ENCODE data around the gene COPS3.

DNA sequence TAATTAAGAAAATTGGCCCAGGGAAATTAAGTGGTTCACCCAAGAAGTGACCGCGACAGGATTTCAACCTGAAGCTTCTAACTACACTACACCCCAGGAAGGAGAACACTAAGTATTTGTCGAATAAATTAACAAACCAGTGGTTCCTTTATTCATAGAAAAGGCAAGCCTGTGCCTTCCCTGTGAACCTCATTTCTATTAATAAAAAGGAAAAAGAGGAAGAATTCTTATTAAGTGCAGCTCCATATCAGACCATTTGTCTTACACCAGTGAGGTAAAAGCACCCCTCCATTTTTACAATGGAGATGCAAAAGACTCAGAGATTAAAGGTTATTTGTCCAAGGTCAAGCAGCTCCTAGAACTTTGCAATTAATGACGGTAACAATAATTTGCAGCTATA lies 1.7 kb downstream of the COPS3 start:
- TF ChIP-seq, protein P1, sequence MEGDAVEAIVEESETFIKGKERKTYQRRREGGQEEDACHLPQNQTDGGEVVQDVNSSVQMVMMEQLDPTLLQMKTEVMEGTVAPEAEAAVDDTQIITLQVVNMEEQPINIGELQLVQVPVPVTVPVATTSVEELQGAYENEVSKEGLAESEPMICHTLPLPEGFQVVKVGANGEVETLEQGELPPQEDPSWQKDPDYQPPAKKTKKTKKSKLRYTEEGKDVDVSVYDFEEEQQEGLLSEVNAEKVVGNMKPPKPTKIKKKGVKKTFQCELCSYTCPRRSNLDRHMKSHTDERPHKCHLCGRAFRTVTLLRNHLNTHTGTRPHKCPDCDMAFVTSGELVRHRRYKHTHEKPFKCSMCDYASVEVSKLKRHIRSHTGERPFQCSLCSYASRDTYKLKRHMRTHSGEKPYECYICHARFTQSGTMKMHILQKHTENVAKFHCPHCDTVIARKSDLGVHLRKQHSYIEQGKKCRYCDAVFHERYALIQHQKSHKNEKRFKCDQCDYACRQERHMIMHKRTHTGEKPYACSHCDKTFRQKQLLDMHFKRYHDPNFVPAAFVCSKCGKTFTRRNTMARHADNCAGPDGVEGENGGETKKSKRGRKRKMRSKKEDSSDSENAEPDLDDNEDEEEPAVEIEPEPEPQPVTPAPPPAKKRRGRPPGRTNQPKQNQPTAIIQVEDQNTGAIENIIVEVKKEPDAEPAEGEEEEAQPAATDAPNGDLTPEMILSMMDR (IDR thresholded peaks at IDR 0.05; ENCODE audit: control extremely low read depth in 1 of 3, insufficient read depth in 1 of 3, low read depth in 1 of 3, low read length in 3 of 3) = no peak
- TF ChIP-seq POLR2A (IDR thresholded peaks at IDR 0.05; ENCODE audit: control extremely low read depth in 1 of 2, low read depth in 2 of 2, low read length in 2 of 2) (no peak), JUND (IDR thresholded peaks at IDR 0.05; ENCODE audit: low read length) (no peak)
